GM21529 (cell line): ENCODE data around the gene PARD3B.
"Not testable (repeated sequence)": the region's sequence is repeated elsewhere in the genome, so short reads cannot be mapped to it uniquely, and the experiment has no call there.

Source experiments
- ATAC-seq: cut with Tn5 transposase; IDR thresholded peaks from one replicate; pipeline ENCODE4 v1.9.1; 2021; ENCODE audit not compliant: unreplicated experiment

The PARD3B gene

GRCh38 chr2:204538182-204539018 is 6.9 kb upstream of the PARD3B start:
- no peak for ATAC-seq

GRCh38 chr2:204539019-204539385 is 6.3 kb upstream of the PARD3B start:
- ATAC-seq: no peak

- no peak for ATAC-seq
Measured at GRCh38 chr2:204541637-204542036, 3.6 kb upstream of the PARD3B start.

- ATAC-seq: no peak
Measured at GRCh38 chr2:204542982-204543608, 2.2 kb upstream of the PARD3B start.

DNA sequence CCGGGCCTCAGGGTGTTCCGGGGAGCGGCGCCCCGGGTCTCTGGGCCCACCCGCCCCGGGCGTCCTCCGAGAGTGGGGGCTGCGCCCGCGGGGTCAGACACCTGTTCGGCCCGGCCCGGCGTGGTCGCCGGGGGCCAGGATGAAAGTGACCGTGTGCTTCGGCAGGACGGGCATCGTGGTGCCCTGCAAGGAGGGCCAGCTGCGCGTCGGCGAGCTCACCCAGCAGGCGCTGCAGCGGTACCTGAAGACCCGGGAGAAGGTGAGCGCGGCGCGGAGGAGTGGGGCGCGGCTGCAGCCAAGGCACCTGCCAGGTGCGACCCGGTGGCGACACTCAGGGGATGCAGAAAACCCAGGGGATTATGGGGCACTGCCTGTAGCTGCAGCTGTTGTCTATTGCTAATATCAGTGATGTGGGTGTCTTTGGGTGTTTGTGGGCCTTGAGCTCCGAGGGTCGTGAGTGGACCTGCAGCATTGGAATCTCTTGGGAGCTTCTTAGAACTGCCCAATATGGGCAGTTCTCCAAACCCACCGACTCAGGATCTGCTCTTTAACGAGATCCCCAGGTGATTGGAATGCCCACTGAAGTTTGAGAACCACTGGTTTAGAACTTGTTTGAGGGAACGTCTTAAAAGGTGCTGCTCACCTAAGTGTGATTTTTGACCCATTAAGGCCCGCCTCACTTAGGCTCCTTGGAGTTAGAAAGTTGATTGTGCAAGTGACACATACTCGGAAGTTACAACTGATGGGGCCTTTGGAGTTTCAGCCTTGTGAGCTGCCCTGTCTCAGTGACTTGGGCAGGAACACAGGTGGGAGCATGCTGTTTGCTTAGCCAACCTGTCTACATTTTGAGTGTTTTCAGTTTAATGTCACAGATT is 823 bp downstream of the PARD3B start:
- ATAC-seq: no peak

GRCh38 chr2:204550751-204551511 is 5.7 kb downstream of the PARD3B start:
- ATAC-seq: no peak

DNA sequence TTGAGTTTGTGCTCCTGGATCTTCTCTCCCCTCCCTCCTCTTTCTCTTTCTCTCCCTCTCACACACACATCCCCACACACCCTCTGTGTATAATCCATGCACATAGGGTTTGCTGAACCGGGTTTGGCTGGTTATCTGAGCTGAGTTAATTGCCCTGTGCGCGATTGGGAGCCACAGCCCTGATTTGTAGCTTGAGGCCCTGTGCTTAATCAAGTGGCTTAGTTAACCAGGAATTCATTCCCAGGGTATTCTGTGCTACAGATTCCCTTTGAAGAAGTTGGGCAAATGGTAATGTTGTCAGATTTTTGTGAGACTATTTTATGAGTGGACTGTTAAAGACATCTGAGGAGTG is 6.2 kb downstream of the PARD3B start:
- no peak for ATAC-seq

DNA sequence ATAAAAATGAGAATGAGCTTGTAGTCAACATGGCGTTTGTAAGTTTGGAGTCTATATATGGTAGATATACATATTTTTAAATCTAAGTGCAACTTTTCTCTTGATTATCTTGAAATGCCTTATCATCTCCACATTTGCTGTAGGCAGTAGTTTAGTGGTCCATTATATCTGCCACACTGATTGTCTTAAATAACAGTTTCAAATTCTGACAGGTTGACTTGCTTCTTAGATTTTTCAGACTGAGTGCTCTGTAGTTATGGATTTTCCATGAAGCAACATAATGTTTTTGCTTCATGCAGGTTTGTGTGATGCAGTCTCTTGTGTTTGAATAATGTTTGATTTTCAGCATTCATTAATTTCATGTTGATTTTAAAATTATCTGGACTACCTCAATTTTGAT is 12.3 kb downstream of the PARD3B start:
- no peak for ATAC-seq

- not testable (repeated sequence) for ATAC-seq
Measured at GRCh38 chr2:204559358-204559757, 14.1 kb downstream of the PARD3B start.

DNA sequence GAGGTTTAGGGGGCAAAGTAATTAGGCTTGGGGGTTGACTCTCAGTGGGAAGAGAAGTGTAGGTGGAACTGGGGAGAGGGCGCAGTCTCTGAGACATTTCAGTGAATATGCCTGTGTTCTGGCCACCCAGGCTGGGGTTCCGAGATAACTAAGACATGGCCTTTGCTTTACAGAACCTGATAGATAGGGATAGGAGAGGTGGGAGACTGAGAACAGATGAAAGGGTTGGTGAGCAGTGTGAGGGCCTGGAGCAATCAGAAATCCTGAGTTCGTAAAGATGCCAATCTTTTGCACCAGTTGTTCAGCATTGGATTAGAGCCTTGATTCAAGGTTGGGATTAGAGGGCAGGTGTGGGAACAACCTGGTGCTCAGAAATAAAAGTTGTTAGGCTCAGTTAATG is 15.6 kb downstream of the PARD3B start:
- ATAC-seq: no peak

- ATAC-seq: no peak
Measured at GRCh38 chr2:204561771-204562170, 16.5 kb downstream of the PARD3B start.

GRCh38 chr2:204566439-204566838 is 21.2 kb downstream of the PARD3B start:
- no peak for ATAC-seq

DNA sequence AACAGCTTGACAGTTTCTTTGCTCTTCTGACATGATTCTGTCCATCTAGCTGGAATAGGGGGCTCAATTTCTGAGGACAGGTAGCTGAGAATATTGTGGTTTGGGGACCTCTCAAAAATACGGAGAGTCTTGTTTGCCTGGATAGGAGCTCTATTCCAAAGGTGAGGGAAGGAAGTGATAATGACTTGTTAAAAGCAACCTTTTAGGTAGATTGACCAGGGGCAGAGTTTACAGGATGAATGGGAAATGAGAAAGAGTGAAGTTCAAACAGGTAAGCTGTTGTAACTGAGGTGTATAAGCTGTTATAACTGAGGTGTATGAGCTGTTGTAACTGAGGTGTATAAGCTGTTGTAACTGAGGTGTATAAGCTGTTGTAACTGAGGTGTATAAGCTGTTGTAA is 25.1 kb downstream of the PARD3B start:
- no peak for ATAC-seq

DNA sequence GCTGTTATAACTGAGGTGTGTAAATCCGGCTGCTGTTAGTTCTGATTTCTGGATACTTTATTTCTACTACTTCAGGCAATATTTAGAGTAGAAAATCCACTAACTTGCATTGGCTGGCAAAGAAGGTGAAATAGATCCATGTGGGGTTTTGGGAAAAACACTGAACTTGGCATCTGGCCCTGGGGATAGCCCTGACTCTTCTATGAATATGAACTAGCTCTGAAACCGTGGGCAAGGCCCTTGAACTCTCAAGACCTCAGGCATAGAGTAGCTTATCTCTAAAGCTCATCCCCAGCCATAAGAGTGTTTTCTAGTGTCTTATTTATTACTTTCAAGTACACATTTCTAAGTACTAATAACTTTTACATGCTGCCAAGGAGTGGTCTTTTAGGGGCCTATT is 25.8 kb downstream of the PARD3B start:
- no peak for ATAC-seq

DNA sequence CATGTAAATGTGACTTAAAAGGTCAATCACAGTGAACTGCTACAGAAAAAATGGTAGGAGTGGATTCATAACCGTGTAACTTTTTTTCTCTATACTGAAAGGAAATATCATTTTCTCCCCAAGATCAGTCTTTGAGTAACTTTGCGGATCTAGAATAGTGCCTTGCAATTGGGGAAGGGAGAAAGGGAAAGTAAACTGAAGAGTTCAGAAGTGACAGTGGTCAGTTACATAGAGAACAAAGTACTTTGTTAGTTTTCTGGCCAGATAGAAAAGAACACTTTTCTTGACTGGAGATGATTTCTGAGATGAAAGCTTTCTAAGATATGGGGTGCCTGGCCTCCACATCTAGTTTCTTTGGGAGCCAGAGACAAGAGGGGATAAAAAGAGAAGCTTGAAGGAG is 26.6 kb downstream of the PARD3B start:
- no peak for ATAC-seq

- no peak for ATAC-seq
Measured at GRCh38 chr2:204573221-204573620, 27.9 kb downstream of the PARD3B start.

DNA sequence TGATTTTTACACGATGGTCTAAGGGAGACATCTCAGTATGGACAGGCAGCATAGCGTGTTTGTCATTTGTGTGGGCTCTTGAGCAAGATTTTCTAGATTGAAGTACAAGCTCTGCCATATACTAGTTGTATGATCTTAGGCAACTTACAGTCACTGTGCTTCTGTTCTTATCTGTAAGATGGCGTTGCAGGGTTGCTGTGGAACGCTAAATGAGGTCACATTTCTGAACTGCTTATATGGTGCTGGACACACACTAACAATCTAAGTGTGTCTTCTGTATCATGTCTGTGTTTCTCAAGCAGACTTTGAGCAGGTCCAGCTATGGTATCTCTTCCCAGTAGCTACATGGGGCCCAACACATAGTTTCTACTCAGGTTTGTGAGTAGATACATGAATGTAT is 29.2 kb downstream of the PARD3B start:
- ATAC-seq: no peak

DNA sequence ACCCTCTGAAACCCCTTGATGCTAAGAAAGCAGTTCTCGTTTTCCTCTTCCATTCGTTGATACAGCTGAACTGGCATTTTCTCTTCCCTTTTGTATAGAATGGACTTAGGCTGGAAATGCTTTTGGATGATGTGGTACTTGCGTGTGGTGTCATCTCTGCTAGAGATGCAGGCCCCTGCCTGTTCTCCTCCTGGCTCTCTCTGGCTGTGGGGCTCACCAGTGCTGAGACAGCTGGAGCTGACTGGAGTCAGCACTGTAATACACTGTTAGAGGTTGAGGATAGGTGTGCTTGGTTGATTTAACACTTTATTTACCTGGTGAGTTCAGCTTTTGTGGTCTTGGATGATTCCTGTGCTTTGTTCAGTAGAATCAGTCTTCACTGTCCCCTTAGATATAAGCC is 30.2 kb downstream of the PARD3B start:
- no peak for ATAC-seq

DNA sequence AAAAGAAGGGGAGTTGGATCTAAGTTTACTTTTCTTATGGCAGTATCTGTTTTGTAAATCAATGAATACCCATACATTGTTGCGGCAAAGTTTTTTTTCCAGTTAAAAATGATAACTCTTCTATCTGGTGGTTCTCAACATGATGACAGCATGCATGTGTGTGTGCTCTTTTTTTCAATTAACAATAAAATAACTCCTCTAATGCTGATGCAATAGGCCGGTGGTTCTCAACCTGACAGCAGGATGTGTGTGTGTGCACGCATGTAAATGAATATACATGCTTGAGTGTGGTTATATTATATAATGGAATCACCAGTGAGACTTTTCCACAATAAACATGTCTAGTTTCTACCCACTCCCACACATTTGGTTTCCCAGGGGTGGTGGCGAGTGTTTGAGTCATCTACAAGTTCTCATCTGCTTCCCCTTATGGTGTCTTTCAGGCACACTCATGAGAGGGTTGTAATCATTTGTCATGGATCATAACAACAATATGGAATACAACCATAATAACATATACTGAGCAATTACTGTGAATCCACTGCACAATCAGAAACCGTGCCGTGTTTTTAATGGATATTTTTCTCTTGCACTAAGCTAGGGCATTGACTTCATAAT is 31.2 kb downstream of the PARD3B start:
- ATAC-seq: no peak

GRCh38 chr2:204578928-204579598 is 33.8 kb downstream of the PARD3B start:
- ATAC-seq: no peak
